LNCAP (cell line): ENCODE data around the gene IGF1.

Experiments used
- CTCF ChIP-seq: fragments of 450-650 bp; IDR thresholded peaks from 2 replicates; pipeline ENCODE4 v1.5.1; 2017; ENCODE audit warnings: mild to moderate bottlenecking

Gene IGF1

GRCh38 chr12:102468261-102468915 lies 12.0 kb downstream of the IGF1 start:
- TF ChIP-seq CTCF: no peak

GRCh38 chr12:102465762-102466560 lies 14.4 kb downstream of the IGF1 start:
- TF ChIP-seq CTCF: no peak

GRCh38 chr12:102463659-102464249 lies 16.6 kb downstream of the IGF1 start:
- TF ChIP-seq CTCF: no peak

GRCh38 chr12:102462795-102463465 lies 17.4 kb downstream of the IGF1 start:
- TF ChIP-seq CTCF: no peak

GRCh38 chr12:102462386-102462785 lies 18.0 kb downstream of the IGF1 start:
- no peak for TF ChIP-seq CTCF

GRCh38 chr12:102461501-102461900 lies 18.9 kb downstream of the IGF1 start:
- TF ChIP-seq CTCF: no peak

GRCh38 chr12:102459314-102459713 lies 21.0 kb downstream of the IGF1 start:
- no peak for TF ChIP-seq CTCF
